ENCODE data around the gene NKAIN4. TPM values are rescaled to one million over a fixed set of nuclear protein-coding genes. Genes with fewer than 3 reads are reported as not detected.

Gene NKAIN4
- 0.17 TPM in 1 of 2 replicates, not detected in the other for total RNA-seq

DNA sequence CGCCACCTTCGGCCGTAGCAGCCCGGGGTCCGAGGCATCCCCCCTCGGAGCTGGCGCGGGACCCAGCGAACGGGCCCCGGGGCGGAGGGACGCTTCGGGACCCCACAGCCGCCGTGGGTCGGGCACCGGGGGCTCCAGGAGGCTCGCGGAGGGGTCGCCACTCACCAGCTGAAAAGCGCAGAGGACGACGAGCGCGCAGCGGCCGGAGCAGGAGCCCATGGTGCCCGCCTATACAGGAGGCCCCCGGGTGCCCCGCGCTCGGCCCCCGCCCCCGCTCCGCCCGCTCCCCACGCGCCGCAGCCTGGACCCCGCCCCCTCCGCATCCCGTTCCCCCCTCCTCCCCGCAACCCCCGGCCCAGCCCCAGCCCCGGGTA is at the start of gene NKAIN4:
Gene NKAIN4, minus strand, starts transcription at position 232 of the 374 bp plus-strand sequence. Its CDS starts 13 bp downstream, at position 219.

DNA sequence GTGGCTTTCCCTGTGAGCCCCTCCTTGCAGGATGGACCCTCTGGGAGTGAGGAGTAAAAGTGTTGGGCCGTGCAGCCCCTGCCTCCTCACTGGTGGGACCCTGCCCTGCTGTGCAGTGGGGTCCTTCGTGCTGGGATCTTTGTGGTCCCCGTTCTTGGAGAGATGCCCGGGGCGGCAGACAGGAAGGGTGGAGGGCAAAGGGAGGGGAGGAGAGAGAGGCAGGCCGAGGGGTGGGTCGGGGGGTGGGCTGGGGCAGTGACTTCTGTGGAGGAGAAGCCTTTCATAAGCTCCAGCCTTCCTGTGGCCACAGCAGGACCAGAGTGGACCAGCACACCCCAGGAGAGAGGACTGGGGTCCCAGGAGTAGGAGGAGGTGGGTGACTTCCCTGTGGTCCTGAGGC is 38.6 kb upstream of the NKAIN4 start, which contains the start of gene COL20A1:
Gene COL20A1, plus strand, starts transcription at position 283 of the 400 bp plus-strand sequence. CDS start 1,922 bp downstream, outside the sequence.

GRCh38 chr20:63272105-63273058 is 18.1 kb upstream of the NKAIN4 start, which contains the start of gene ARFGAP1:
ARFGAP1 (plus strand) TSS chr20:63272813; CDS start chr20:63275581, 2,768 bp downstream.

DNA sequence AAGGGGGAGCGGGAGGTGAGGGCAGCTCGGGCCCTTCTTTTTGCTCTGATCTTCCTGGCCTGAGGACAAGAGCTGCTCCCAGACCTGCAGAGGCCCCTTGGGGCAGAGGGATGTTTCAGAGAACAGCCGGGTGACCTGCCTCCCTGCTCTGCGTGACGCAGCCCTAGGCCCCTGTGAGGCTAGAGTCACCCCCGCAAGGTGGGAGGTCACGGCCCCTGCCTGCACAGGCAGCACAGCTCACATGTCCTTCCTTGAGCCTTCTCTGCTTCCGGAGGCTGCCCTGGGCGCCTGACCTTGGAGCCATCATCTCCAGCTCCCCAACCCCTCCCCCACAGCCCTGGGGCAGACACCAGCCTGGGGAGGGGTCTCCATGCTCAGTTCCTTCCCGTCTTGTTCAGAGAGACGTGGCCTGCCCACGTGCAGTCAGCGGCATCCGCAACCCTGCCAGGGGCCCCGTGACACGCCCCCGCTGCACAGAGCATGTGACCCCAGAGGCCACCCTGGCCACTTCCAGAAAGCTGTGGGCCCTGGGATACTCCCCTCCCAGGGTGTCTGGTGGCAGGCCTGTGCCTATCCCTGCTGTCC is 18.8 kb downstream of the NKAIN4 start, which contains the start of gene BIRC7:
Gene BIRC7, plus strand, starts transcription at position 507 of the 585 bp plus-strand sequence. CDS start 192 bp downstream, outside the sequence.

GRCh38 chr20:63216041-63216848 is 38.0 kb downstream of the NKAIN4 start, which contains the start of gene YTHDF1:
YTHDF1 (minus strand) TSS chr20:63216131; CDS start chr20:63215892, 239 bp downstream.

Other genes with a start within 250 kb of the NKAIN4 start
- not detected in 2 replicates for gene BHLHE23, start 247.5 kb downstream of the NKAIN4 start, total RNA-seq
- gene YTHDF1, start 38.3 kb downstream of the NKAIN4 start, total RNA-seq = 20.8 and 22.9 TPM in 2 replicates
- gene BIRC7, start 18.6 kb downstream of the NKAIN4 start, total RNA-seq = not detected in 2 replicates
- 59.5 and 65.2 TPM in 2 replicates for gene ARFGAP1, start 18.4 kb upstream of the NKAIN4 start, total RNA-seq
- gene COL20A1, start 38.7 kb upstream of the NKAIN4 start, total RNA-seq = not detected in 2 replicates
- not detected in 2 replicates for gene CHRNA4, start 106.9 kb upstream of the NKAIN4 start, total RNA-seq
- not detected in 2 replicates for gene KCNQ2, start 218.2 kb upstream of the NKAIN4 start, total RNA-seq
- gene EEF1A2, start 244.6 kb upstream of the NKAIN4 start, total RNA-seq = 0.09 and 0.35 TPM in 2 replicates

All from pericardium fibroblast (primary cell).